Erythroblast (primary cell): ENCODE results near the gene GRM8.

Source experiments
- GATA1 ChIP-seq: IDR thresholded peaks from 2 replicates; pipeline ENCODE4 v1.6.1; 2011; ENCODE audit warnings: low read depth, mild to moderate bottlenecking, control low read depth, low read length, moderate library complexity
- POLR2A ChIP-seq: IDR thresholded peaks from 2 replicates; pipeline ENCODE4 v1.6.1; 2011; ENCODE audit warnings: mild to moderate bottlenecking, low read length

DNA sequence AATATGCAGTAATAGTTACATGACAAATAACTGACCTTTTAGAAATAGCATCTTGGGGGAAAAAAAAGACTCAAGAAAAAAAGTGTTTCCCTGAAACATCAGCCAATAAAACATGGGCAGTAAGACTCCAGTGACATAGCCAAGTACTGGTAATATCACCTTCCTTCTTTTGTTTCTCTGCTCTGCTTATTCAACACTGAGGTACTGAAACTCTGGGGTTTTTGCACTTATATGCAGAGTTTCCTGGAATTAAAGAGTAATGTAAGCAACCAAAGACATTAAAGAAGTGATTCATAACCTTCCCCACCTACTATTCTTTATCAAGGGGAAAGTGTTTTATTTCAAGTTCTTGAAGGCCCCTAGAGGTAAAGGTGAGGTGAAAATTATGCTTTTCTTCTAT lies 414.5 kb downstream of the GRM8 start:
- no peak for TF ChIP-seq POLR2A
- TF ChIP-seq GATA1 = no peak
